Measurements from ENCODE around the gene UROC1. TPM values are rescaled to one million over a fixed set of nuclear protein-coding genes. Genes with fewer than 3 reads are reported as not detected.

Gene UROC1
- total and polyA plus RNA-seq, 2 experiments from 2014 or later: not detected

- no peak overlapping the region for H3K4me3 Mint-ChIP-seq
- no peaks in the 10 kb centered on the region for H3K9me2 ChIP-seq (ENCODE audit: insufficient read depth)
- H3K4me2 ChIP-seq: no peak overlapping the region
- H3K4me3 ChIP-seq: no peak overlapping the region
- no peaks in the 10 kb centered on the region for H4K20me1 ChIP-seq (replicated peaks; ENCODE audit: insufficient read depth)
- H3K4me1 ChIP-seq (ENCODE audit: insufficient read depth): no peaks in the 10 kb centered on the region
- peaks cover 2% of the 10 kb centered on the region; the same call in 1 of the 3 replicates for H3K4me1 Mint-ChIP-seq
- H3F3A ChIP-seq (replicated peaks; ENCODE audit: low read depth): no peaks in the 10 kb centered on the region
- H3K27ac ChIP-seq (ENCODE audit: low read depth): no peak overlapping the region
- DNase-seq (ENCODE audit: low spot score) (no peak), ATAC-seq (no peak)
- no peaks in the 10 kb centered on the region for H3K79me2 ChIP-seq (replicated peaks; ENCODE audit: insufficient read depth)
- H3K27me3 Mint-ChIP-seq (ENCODE audit: insufficient read depth, low read depth, poor library complexity): peaks cover 6% of the 10 kb centered on the region
- no peaks in the 10 kb centered on the region for H3K36me3 ChIP-seq (ENCODE audit: insufficient read depth)
- H3K27me3 ChIP-seq (ENCODE audit: insufficient read depth): no peaks in the 10 kb centered on the region
- TF ChIP-seq EZH2phosphoT487 (IDR thresholded peaks at IDR 0.05; ENCODE audit: unreplicated experiment) (no peak), ETS1 (IDR thresholded peaks at IDR 0.05) (no peak), NANOG (IDR thresholded peaks at IDR 0.05; ENCODE audit: borderline replicate concordance) (no peak), JUNB (IDR thresholded peaks at IDR 0.05; ENCODE audit: unreplicated experiment) (no peak), ZNF331 (CRISPR knock-in tag; IDR thresholded peaks at IDR 0.05; ENCODE audit: low read depth) (no peak), ZNF114 (CRISPR knock-in tag; IDR thresholded peaks at IDR 0.05) (no peak), STAT1 (IDR thresholded peaks at IDR 0.05; ENCODE audit: unreplicated experiment) (no peak), ZNF462 (CRISPR knock-in tag; IDR thresholded peaks at IDR 0.05) (no peak), CTCF (conservative IDR thresholded peaks at IDR 0.05; ENCODE audit: low read depth in 2 of 2) (no peak), EZH2 (IDR thresholded peaks at IDR 0.05; ENCODE audit: low read depth, unreplicated experiment) (no peak), REST (IDR thresholded peaks at IDR 0.05; ENCODE audit: unreplicated experiment) (no peak), CREB1 (CRISPR knock-in tag; IDR thresholded peaks at IDR 0.05; ENCODE audit: low read depth) (no peak)
- H3K36me3 Mint-ChIP-seq (ENCODE audit: low read depth): no peaks in the 10 kb centered on the region
- H3K27ac Mint-ChIP-seq: no peak overlapping the region
- no peaks in the 10 kb centered on the region for H3K9me3 Mint-ChIP-seq
- H2AFZ ChIP-seq: no peak overlapping the region
These were observed 5.5 kb downstream of the UROC1 start for GRCh38 chr3:126512026-126512425.
